Heart left ventricle (tissue), 16 donors: ENCODE data around the gene MB21D2. TPM values are rescaled to one million over a fixed set of nuclear protein-coding genes. Genes with fewer than 3 reads are reported as not detected.
"Not testable (repeated sequence)": the region's sequence is repeated elsewhere in the genome, so short reads cannot be mapped to it uniquely, and the experiment has no call there.

Experiments used
- ATAC-seq, 4 donors: fragments of 200-7000 bp; cut with Tn5 transposase; one replicate each; pipeline ENCODE4 v1.9.1; 2020 to 2022; ENCODE audit warnings: moderate library complexity in 4 of 4, mild to moderate bottlenecking in 3 of 4, moderate number of reproducible peaks in 1 of 4
- DNase-seq, 5 donors: peaks; one replicate each; pipeline ENCODE4 v3.0.0-alpha.2; 2020
- H3K27ac ChIP-seq, 12 donors: fragments of 200-600 bp; sonication (generic) in 4 of 12; one replicate each; pipeline versions ENCODE4 v1.5.0 to v1.8.0; 2016 to 2022; ENCODE audit warnings: mild to moderate bottlenecking in 2 of 12
- H3K27me3 ChIP-seq, 9 donors: fragments of 200-600 bp; sonication (generic) in 2 of 9; one replicate each; pipeline versions ENCODE4 v1.5.1 to v1.8.0; 2016 to 2022; ENCODE audit warnings: mild to moderate bottlenecking in 3 of 9
- H3K36me3 ChIP-seq, 9 donors: fragments of 200-600 bp; sonication (generic) in 2 of 9; one replicate each; pipeline versions ENCODE4 v1.5.0 to v1.8.0; 2018 to 2022; ENCODE audit warnings: mild to moderate bottlenecking in 2 of 9
- H3K4me1 ChIP-seq, 12 donors: fragments of 200-600 bp; sonication (generic) in 4 of 12; one replicate each; pipeline versions ENCODE4 v1.5.0 to v1.8.0; 2016 to 2022; ENCODE audit warnings: mild to moderate bottlenecking in 3 of 12
- H3K4me3 ChIP-seq, 12 donors: fragments of 200-600 bp; sonication (generic) in 4 of 12; one replicate each; pipeline versions ENCODE4 v1.5.0 to v1.8.0; 2017 to 2022; ENCODE audit warnings: mild to moderate bottlenecking in 9 of 12, moderate library complexity in 4 of 12
- H3K9me3 ChIP-seq, 12 donors: fragments of 200-600 bp; sonication (generic) in 4 of 12; one replicate each; pipeline versions ENCODE4 v1.5.0 to v1.8.0; 2016 to 2022; ENCODE audit warnings: mild to moderate bottlenecking in 1 of 12
- CTCF ChIP-seq, 12 donors: fragments of 200-600 bp; sonication (generic) in 4 of 12; IDR thresholded peaks; one replicate each; pipeline versions ENCODE4 v1.5.0 to v1.8.0; 2018 to 2022; ENCODE audit warnings: antibody characterized with exemption in 12 of 12, mild to moderate bottlenecking in 5 of 12
- POLR2A ChIP-seq, 2 donors: fragments of 450-650 bp; IDR thresholded peaks; one replicate each; pipeline ENCODE4 v1.6.1; 2017; ENCODE audit warnings: antibody characterized with exemption in 2 of 2, mild to moderate bottlenecking in 2 of 2, moderate library complexity in 2 of 2
- WGBS, 4 donors: extraction: QIAGEN DNeasy Blood & Tissue Kit in 2 of 4; methylation state at CpG; one replicate each; pipeline versions ENCODE4 v1.1.5 to v1.1.7; 2013 to 2018; 5-methylcytosine and 5-hydroxymethylcytosine counted together
- intact Hi-C, 10 donors: fragments of 100-400 bp; cut with DNase I; formaldehyde crosslinking; loops; one replicate each; pipeline versions ENCODE4 v1.11.1 to v1.14.2; 2022
- polyA plus RNA-seq, 2 donors: library from polyadenylated mRNA; stranded (reverse); fragments of 200-250 nt; gene quantifications; one replicate each; pipeline ENCODE4 v1.2.3, GENCODE V29; 2013
- total RNA-seq, 9 donors: library from RNA; depleted of rRNA in 2 of 9; stranded (reverse); fragments of >200 nt in 2 of 9; fragmentation: NEBNext Ultra II Directional in 3 of 9; extraction: Animal tissue kit (Norgen Biotek cat#: 25700) in 3 of 9; gene quantifications; one replicate each; pipeline versions ENCODE4 v1.1.0 to v1.2.4, GENCODE V29; 2016 to 2023
- donor health status: ischemic (EF 13 %, LVEDD 7.1; RV severe dilation, severe dysfunction).
- donor health status: healthy with polysubstance abuse.
- donor health status: DM: no; HTN: yes; CAD: no.
- donor health status: DM: no; HTN: no; CAD: no.
- donor health status: ischemic (EF 25% LVEDD 6.9; RV normal size, moderate dysfunction).
- donor health status: ischemic (EF 25% LVEDD 5.7; RV mildly dilated, moderate dysfunction).
- donor health status: healthy.
- donor health status: DM: yes; HTN: yes; CAD: no.
- donor health status: ischemic (EF 35%, LVEDD 5.7; RV mildly dilated, moderate dysfunction).
- donor health status: nonischemic (EF 11% LVEDD 7.7; RV severe dilation, severe dysfunction).
- donor health status: DM: yes; HTN: yes; CAD: no.
- donor health status: PGD.
- donor health status: ischemic (EF 29% LVEDD 5.4; RV normal size, mild dysfunction).
- donor health status: nonischemic (EF 23%, LVEDD 6.1; RV moderate dilation, normal function).

MB21D2 gene
- total and polyA plus RNA-seq, 11 donors, result 0.91 to 5.0 (median 3.1) TPM

- H3K27me3 ChIP-seq, result no peaks in the 10 kb centered on the region
- no peak for DNase-seq
- 77 to 92% (median 88%) methylated on average over 2 of the region's 2 CpGs for WGBS, 4 donors
- H3K4me3 ChIP-seq, result no peak overlapping the region
- TF ChIP-seq CTCF (IDR thresholded peaks at IDR 0.05) (no peak), POLR2A (IDR thresholded peaks at IDR 0.05) (no peak)
- ATAC-seq, result no peak
- peaks cover 0 to 8% (median 1%) of the 10 kb centered on the region in 12 donors for H3K4me1 ChIP-seq
- intact Hi-C loops, result loop anchor here in 7 of 10 donors (2.0 to 5.0 kb wide), 4 partner anchors 232 to 333 kb away; no protein-coding TSS in a partner anchor
- H3K9me3 ChIP-seq, result no peaks in the 10 kb centered on the region
- H3K27ac ChIP-seq, result no peak overlapping the region
- H3K36me3 ChIP-seq, result peaks cover 0 to 13% (median 6%) of the 10 kb centered on the region in 9 donors
Measured at GRCh38 chr3:192799721-192800120, 117.9 kb downstream of the MB21D2 start.

GRCh38 chr3:192795021-192795420 lies 122.6 kb downstream of the MB21D2 start:
- H3K36me3 ChIP-seq, result peaks cover 0 to 13% (median 6%) of the 10 kb centered on the region in 9 donors
- H3K4me3 ChIP-seq, result no peak overlapping the region
- H3K27ac ChIP-seq, result no peak overlapping the region
- no peaks in the 10 kb centered on the region for H3K27me3 ChIP-seq
- intact Hi-C loops, result no loop called here
- WGBS, 4 donors, result 72 to 78% (median 75%) methylated on average over 6 of the region's 6 CpGs
- H3K9me3 ChIP-seq, result no peaks in the 10 kb centered on the region
- DNase-seq (no peak), ATAC-seq (no peak)
- TF ChIP-seq CTCF (IDR thresholded peaks at IDR 0.05), result no peak
- TF ChIP-seq POLR2A (IDR thresholded peaks at IDR 0.05), result no peak
- no peaks in the 10 kb centered on the region for H3K4me1 ChIP-seq

GRCh38 chr3:192794216-192794615 lies 123.4 kb downstream of the MB21D2 start:
- 90 to 95% (median 91%) methylated on average over 3 of the region's 3 CpGs for WGBS, 4 donors
- Histone ChIP-seq H3K4me1 (no peaks in the 10 kb centered on the region), H3K4me3 (no peak overlapping the region), H3K9me3 (no peaks in the 10 kb centered on the region), H3K27ac (no peak overlapping the region), H3K27me3 (no peaks in the 10 kb centered on the region), H3K36me3 (peaks cover 0 to 11% (median 6%) of the 10 kb centered on the region in 9 donors)
- DNase-seq (no peak), ATAC-seq (no peak)
- no peak for TF ChIP-seq CTCF (IDR thresholded peaks at IDR 0.05)
- TF ChIP-seq POLR2A (IDR thresholded peaks at IDR 0.05), result no peak
- intact Hi-C loops, result no loop called here

GRCh38 chr3:192788816-192789515 lies 128.7 kb downstream of the MB21D2 start:
- DNase-seq, H3K36me3 ChIP-seq, H3K27ac ChIP-seq, intact Hi-C loops, H3K27me3 ChIP-seq, ATAC-seq, H3K4me1 ChIP-seq, H3K9me3 ChIP-seq, H3K4me3 ChIP-seq: not testable (repeated sequence)
- 94 to 96% (median 95%) methylated on average over 29 to 57 of the region's 57 CpGs for WGBS, 4 donors
